ENCODE results near the gene SAG. TPM values are rescaled to one million over a fixed set of nuclear protein-coding genes. Genes with fewer than 3 reads are reported as not detected.

SAG gene
- polyA plus RNA-seq, 1 experiment: not detected

DNA sequence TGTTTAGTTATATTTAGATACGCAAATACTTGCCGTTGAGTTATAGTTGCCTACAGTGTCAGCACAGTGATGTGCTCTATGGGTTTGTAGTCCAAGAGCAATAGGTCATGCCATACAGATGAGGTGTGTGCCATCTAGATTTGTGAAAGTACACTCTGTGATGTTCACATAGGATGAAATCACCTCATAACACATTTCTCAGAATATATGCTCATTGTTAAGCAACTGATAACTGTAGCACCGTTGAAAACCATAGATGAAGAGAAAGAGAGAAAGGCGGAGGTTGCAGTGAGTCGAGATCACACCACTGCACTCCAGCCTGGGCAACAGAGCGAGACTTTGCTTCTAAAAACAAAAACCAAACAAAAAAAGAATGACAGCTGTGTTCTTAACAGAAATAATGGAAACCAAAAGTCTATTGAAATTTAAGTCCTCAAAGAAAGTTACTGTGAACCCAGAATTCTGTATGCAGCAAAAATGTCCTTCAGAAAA is 56.2 kb downstream of the SAG start:
- H3K9me3 ChIP-seq (ENCODE audit: control insufficient read depth, insufficient read depth, low read length): no peaks in the 10 kb centered on the region
- TF ChIP-seq, protein P1, sequence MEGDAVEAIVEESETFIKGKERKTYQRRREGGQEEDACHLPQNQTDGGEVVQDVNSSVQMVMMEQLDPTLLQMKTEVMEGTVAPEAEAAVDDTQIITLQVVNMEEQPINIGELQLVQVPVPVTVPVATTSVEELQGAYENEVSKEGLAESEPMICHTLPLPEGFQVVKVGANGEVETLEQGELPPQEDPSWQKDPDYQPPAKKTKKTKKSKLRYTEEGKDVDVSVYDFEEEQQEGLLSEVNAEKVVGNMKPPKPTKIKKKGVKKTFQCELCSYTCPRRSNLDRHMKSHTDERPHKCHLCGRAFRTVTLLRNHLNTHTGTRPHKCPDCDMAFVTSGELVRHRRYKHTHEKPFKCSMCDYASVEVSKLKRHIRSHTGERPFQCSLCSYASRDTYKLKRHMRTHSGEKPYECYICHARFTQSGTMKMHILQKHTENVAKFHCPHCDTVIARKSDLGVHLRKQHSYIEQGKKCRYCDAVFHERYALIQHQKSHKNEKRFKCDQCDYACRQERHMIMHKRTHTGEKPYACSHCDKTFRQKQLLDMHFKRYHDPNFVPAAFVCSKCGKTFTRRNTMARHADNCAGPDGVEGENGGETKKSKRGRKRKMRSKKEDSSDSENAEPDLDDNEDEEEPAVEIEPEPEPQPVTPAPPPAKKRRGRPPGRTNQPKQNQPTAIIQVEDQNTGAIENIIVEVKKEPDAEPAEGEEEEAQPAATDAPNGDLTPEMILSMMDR (IDR thresholded peaks at IDR 0.05; ENCODE audit: low read depth, low read length): no peak
- POLR2A ChIA-PET: no interaction called here
- no peaks in the 10 kb centered on the region for H3K27me3 ChIP-seq (ENCODE audit: control insufficient read depth, insufficient read depth, low read length)
- no peak overlapping the region for H3K4me3 ChIP-seq (ENCODE audit: low read depth, low read length)
- H3K27ac ChIP-seq (ENCODE audit: low read depth, low read length): no peak overlapping the region
- CTCF ChIA-PET: no interaction called here
- no peak for DNase-seq (ENCODE audit: low read depth, low spot score)

DNA sequence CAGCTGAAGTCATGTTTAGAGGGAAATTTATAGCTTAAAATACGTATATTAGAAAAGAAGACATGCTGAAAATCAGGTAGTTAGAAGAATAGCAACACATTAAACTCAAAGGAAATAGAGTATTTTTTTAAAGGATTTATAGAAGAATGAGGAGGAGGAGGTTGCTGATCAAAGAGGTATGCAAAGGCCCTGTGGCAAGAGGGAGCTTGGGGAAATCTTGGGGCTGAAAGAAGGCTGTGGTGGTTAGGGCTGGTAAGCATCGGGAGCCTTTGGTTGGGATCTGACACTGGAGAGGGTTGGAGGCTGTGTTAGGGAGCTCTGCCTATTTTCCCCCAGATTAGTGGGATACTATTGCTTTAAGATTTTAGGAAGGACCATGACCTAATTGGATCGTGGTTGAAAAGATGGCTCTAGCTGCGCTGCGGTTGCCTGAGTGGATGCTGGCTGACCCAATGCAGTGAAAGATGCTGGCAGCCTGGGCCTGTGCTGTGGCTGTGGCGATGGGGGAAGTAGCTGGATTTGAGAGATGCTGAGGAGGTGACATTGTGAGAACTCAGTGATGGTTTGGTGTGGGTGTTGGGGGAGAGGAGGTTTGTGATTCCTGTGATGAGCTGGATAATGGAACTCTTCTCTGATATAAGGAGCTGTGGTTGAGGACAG is 58.4 kb downstream of the SAG start:
- no peaks in the 10 kb centered on the region for H3K27me3 ChIP-seq (ENCODE audit: control insufficient read depth, insufficient read depth, low read length)
- DNase-seq (ENCODE audit: low read depth, low spot score): no peak
- H3K27ac ChIP-seq (ENCODE audit: low read depth, low read length): no peak overlapping the region
- TF ChIP-seq, protein P1 (IDR thresholded peaks at IDR 0.05; ENCODE audit: low read depth, low read length): no peak
- POLR2A ChIA-PET: no interaction called here
- H3K4me3 ChIP-seq (ENCODE audit: low read depth, low read length): no peak overlapping the region
- CTCF ChIA-PET: interaction anchor here (1.1 kb wide), 1 partner anchor 12 kb away, joined by 5 read pairs; no protein-coding TSS in a partner anchor
- no peaks in the 10 kb centered on the region for H3K9me3 ChIP-seq (ENCODE audit: control insufficient read depth, insufficient read depth, low read length)

DNA sequence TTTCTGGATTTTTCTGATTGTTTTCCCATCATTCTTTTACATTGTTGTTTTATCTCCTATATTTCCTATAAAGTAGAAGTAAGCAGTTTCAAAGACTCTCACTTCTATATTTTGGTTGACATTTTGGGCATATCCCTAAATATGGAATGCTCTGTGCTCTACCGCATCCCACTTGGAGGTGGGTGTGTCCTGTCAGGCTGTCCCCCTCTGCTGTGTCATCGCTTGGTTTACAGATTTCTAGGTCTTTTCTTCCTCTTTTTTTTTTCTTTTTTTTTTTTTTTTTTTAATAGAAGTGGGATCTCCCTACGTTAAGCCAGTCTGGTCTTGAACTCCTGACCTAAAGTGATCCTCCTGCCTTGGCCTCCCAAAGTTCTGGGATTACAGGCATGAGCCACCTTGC is 60.0 kb downstream of the SAG start:
- no peak for DNase-seq (ENCODE audit: low read depth, low spot score)
- Histone ChIP-seq H3K9me3 (ENCODE audit: control insufficient read depth, insufficient read depth, low read length) (no peaks in the 10 kb centered on the region), H3K27ac (ENCODE audit: low read depth, low read length) (no peak overlapping the region), H3K4me3 (ENCODE audit: low read depth, low read length) (no peak overlapping the region), H3K27me3 (ENCODE audit: control insufficient read depth, insufficient read depth, low read length) (no peaks in the 10 kb centered on the region)
- CTCF ChIA-PET: no interaction called here
- TF ChIP-seq, protein P1 (IDR thresholded peaks at IDR 0.05; ENCODE audit: low read depth, low read length): no peak
- POLR2A ChIA-PET: no interaction called here

DNA sequence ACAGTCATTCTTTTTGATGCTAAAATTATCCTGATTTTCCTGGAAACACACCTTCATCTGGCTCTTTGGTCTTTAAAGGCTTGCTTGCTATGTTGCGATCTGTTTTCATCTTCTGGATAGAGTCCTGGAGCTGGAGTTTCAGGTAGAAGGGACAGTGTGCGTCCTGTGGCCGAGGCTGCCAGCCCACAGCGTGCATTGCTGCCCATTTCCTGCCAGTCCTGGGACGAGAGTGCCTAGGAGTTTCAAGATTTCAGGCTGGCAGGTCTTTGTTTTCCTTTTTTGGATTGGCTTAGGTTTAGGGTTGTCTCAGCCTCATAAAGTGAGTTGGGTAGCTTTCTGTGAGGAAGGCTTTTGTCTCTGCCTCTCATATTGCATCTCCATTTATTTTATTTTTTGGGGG is 61.1 kb downstream of the SAG start:
- Histone ChIP-seq H3K27me3 (ENCODE audit: control insufficient read depth, insufficient read depth, low read length) (no peaks in the 10 kb centered on the region), H3K27ac (ENCODE audit: low read depth, low read length) (no peak overlapping the region), H3K4me3 (ENCODE audit: low read depth, low read length) (no peak overlapping the region), H3K9me3 (ENCODE audit: control insufficient read depth, insufficient read depth, low read length) (no peaks in the 10 kb centered on the region)
- POLR2A ChIA-PET: no interaction called here
- CTCF ChIA-PET: no interaction called here
- TF ChIP-seq, protein P1 (IDR thresholded peaks at IDR 0.05; ENCODE audit: low read depth, low read length): no peak
- DNase-seq (ENCODE audit: low read depth, low spot score): no peak

DNA sequence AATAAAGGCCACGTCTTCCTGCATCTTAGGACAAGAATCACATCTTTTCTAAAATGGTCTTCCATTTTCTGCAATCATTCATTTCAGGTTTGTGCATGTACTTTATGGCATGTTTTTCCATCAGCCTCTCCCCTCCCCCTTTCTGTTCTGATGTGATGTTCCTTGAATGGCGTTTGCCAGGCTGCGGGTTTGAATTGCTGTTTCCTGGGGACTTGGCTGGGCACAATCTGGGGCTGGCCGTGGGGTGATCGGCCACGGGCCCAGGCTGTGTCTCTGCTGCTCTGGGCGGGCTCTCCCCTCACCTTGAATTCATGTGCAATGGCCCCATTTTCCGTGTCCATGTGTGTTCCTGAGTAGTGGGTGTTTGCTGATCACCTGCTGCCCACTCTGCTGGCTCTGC is 61.8 kb downstream of the SAG start:
- TF ChIP-seq, protein P1 (IDR thresholded peaks at IDR 0.05; ENCODE audit: low read depth, low read length): no peak
- Histone ChIP-seq H3K27ac (ENCODE audit: low read depth, low read length) (no peak overlapping the region), H3K4me3 (ENCODE audit: low read depth, low read length) (no peak overlapping the region), H3K27me3 (ENCODE audit: control insufficient read depth, insufficient read depth, low read length) (no peaks in the 10 kb centered on the region), H3K9me3 (ENCODE audit: control insufficient read depth, insufficient read depth, low read length) (no peaks in the 10 kb centered on the region)
- no peak for DNase-seq (ENCODE audit: low read depth, low spot score)
- POLR2A ChIA-PET: no interaction called here
- CTCF ChIA-PET: no interaction called here
